H9 (cell line): ENCODE results near the gene DBNDD2. TPM values are rescaled to one million over a fixed set of nuclear protein-coding genes. Genes with fewer than 3 reads are reported as not detected.

Source experiments
- DNase-seq: peaks from one replicate; pipeline ENCODE4 v3.0.0-alpha.2; 2017
- H2AFZ ChIP-seq: one replicate; pipeline ENCODE4 v1.6.1; 2013; ENCODE audit warnings: mild to moderate bottlenecking, low read length, control low read depth, moderate library complexity
- H2AK5ac ChIP-seq: 2 replicates; pipeline ENCODE4 v1.6.1; 2013; ENCODE audit warnings: low read length, control low read depth, mixed read lengths; ENCODE audit not compliant: insufficient read length
- H2BK120ac ChIP-seq: one replicate; pipeline ENCODE4 v1.6.1; 2013; ENCODE audit warnings: low read depth, mild to moderate bottlenecking, low read length, control low read depth, inconsistent platforms; ENCODE audit not compliant: poor library complexity, severe bottlenecking
- H2BK12ac ChIP-seq: 2 replicates; pipeline ENCODE4 v1.6.1; 2013; ENCODE audit warnings: low read length, control low read depth, mixed read lengths, low read depth; ENCODE audit not compliant: insufficient read length
- H2BK15ac ChIP-seq: 2 replicates; pipeline ENCODE4 v1.6.1; 2013; ENCODE audit warnings: low read depth, low read length, control low read depth
- H2BK20ac ChIP-seq: one replicate; pipeline ENCODE4 v1.6.1; 2013; ENCODE audit warnings: low read depth, mild to moderate bottlenecking, low read length, control low read depth, inconsistent platforms; ENCODE audit not compliant: poor library complexity, severe bottlenecking
- H2BK5ac ChIP-seq: 2 replicates; pipeline ENCODE4 v1.6.1; 2013; ENCODE audit warnings: low read length, control low read depth, mixed read lengths; ENCODE audit not compliant: insufficient read length
- H3K14ac ChIP-seq: 2 replicates; pipeline ENCODE4 v1.6.1; 2013; ENCODE audit warnings: low read length, control low read depth; ENCODE audit not compliant: insufficient read depth
- H3K18ac ChIP-seq: 2 replicates; pipeline ENCODE4 v1.6.1; 2013; ENCODE audit warnings: low read depth, mild to moderate bottlenecking, mixed read lengths, low read length, control low read depth; ENCODE audit not compliant: insufficient read length
- H3K23ac ChIP-seq: 2 replicates; pipeline ENCODE4 v1.6.1; 2013; ENCODE audit warnings: low read length, control low read depth, mixed read lengths, low read depth; ENCODE audit not compliant: insufficient read length
- H3K23me2 ChIP-seq: 2 replicates; pipeline ENCODE4 v1.6.1; 2013; ENCODE audit warnings: low read depth, mild to moderate bottlenecking, mixed read lengths, low read length, control low read depth; ENCODE audit not compliant: insufficient read length, poor library complexity, severe bottlenecking
- H3K27ac ChIP-seq: 2 replicates; pipeline ENCODE4 v1.5.1; 2013; ENCODE audit warnings: low read length, control low read depth, mixed read lengths, low read depth; ENCODE audit not compliant: insufficient read length
- H3K27me3 ChIP-seq: 2 replicates; pipeline ENCODE4 v1.6.1; 2013; ENCODE audit warnings: low read length, control low read depth, inconsistent platforms; ENCODE audit not compliant: insufficient read depth
- H3K4ac ChIP-seq: 2 replicates; pipeline ENCODE4 v1.6.1; 2013; ENCODE audit warnings: low read depth, mild to moderate bottlenecking, control low read depth, inconsistent platforms, low read length, moderate library complexity
- H3K4me1 ChIP-seq: 2 replicates; pipeline ENCODE4 v1.6.1; 2013; ENCODE audit warnings: low read length, control low read depth, inconsistent platforms; ENCODE audit not compliant: insufficient read depth
- H3K4me2 ChIP-seq: 2 replicates; pipeline ENCODE4 v1.6.1; 2013; ENCODE audit warnings: low read length, control low read depth, mixed read lengths; ENCODE audit not compliant: insufficient read length, insufficient read depth
- H3K56ac ChIP-seq: 2 replicates; pipeline ENCODE4 v1.6.1; 2013; ENCODE audit warnings: low read depth, mild to moderate bottlenecking, mixed read lengths, low read length, control low read depth; ENCODE audit not compliant: insufficient read length
- H3K79me1 ChIP-seq: 2 replicates; pipeline ENCODE4 v1.6.1; 2013; ENCODE audit warnings: low read depth, mild to moderate bottlenecking, moderate library complexity, low read length, control low read depth, inconsistent platforms; ENCODE audit not compliant: insufficient read depth, poor library complexity, severe bottlenecking
- H3K79me2 ChIP-seq: 2 replicates; pipeline ENCODE4 v1.6.1; 2013; ENCODE audit warnings: low read length, control low read depth, inconsistent platforms; ENCODE audit not compliant: insufficient read depth
- H3K9ac ChIP-seq: 2 replicates; pipeline ENCODE4 v1.6.1; 2013; ENCODE audit warnings: low read length, control low read depth, mixed read lengths; ENCODE audit not compliant: insufficient read length; ENCODE audit errors: extremely low read depth
- H3K9me3 ChIP-seq: one replicate; pipeline ENCODE4 v1.6.1; 2013; ENCODE audit warnings: low read depth, low read length, inconsistent platforms; ENCODE audit not compliant: control insufficient read depth
- H3T11ph ChIP-seq: one replicate; pipeline ENCODE4 v1.6.1; 2013; ENCODE audit warnings: mild to moderate bottlenecking, low read length, control low read depth, inconsistent platforms
- H4K20me1 ChIP-seq: one replicate; pipeline ENCODE4 v1.6.1; 2013; ENCODE audit not compliant: control insufficient read depth, insufficient read length, insufficient read depth
- H4K5ac ChIP-seq: 2 replicates; pipeline ENCODE4 v1.6.1; 2013; ENCODE audit warnings: low read depth, mild to moderate bottlenecking, mixed read lengths, low read length, control low read depth; ENCODE audit not compliant: insufficient read length
- H4K8ac ChIP-seq: replicated peaks from 2 replicates; pipeline ENCODE4 v1.6.1; 2013; ENCODE audit warnings: low read length, control low read depth, mixed read lengths, low read depth; ENCODE audit not compliant: insufficient read length
- H4K91ac ChIP-seq: 2 replicates; pipeline ENCODE4 v1.6.1; 2013; ENCODE audit warnings: low read depth, mild to moderate bottlenecking, moderate library complexity, mixed read lengths, low read length, control low read depth; ENCODE audit not compliant: insufficient read length
- H3K27ac Mint-ChIP-seq, 3 experiments: 2 replicates in 2 of 3; 3 replicates in 1 of 3; pipeline ENCODE4 v1.8.0; 2020 to 2021; ENCODE audit warnings: mixed read lengths in 3 of 3, mild to moderate bottlenecking in 1 of 3, moderate library complexity in 1 of 3
- H3K27me3 Mint-ChIP-seq: 2 replicates; pipeline ENCODE4 v1.8.0; 2021; ENCODE audit warnings: low read depth, mild to moderate bottlenecking, moderate library complexity, mixed read lengths
- H3K36me3 Mint-ChIP-seq, 3 experiments: 2 replicates in 2 of 3; 3 replicates in 1 of 3; pipeline ENCODE4 v1.8.0; 2020 to 2021; ENCODE audit warnings: low read depth in 3 of 3, mixed read lengths in 3 of 3; ENCODE audit not compliant: insufficient read depth in 1 of 3
- H3K4me1 Mint-ChIP-seq, 2 experiments: 2 replicates each; pipeline ENCODE4 v1.8.0; 2020; ENCODE audit warnings: mixed read lengths in 2 of 2
- H3K4me3 Mint-ChIP-seq, 2 experiments: 2 replicates in 1 of 2; 3 replicates in 1 of 2; pipeline ENCODE4 v1.8.0; 2020 to 2021; ENCODE audit warnings: mild to moderate bottlenecking in 2 of 2, mixed read lengths in 2 of 2, moderate library complexity in 1 of 2
- H3K9me3 Mint-ChIP-seq, 2 experiments: 2 replicates in 1 of 2; 3 replicates in 1 of 2; pipeline ENCODE4 v1.8.0; 2020; ENCODE audit warnings: mild to moderate bottlenecking in 2 of 2, mixed read lengths in 2 of 2, moderate library complexity in 1 of 2
- CTCF ChIP-seq: fragments of 200-600 bp; sonication (generic); conservative IDR thresholded peaks from 3 replicates; pipeline ENCODE4 v1.8.0; 2021; ENCODE audit warnings: antibody characterized with exemption, mild to moderate bottlenecking
- WGBS: extraction: QIAGEN DNeasy Blood & Tissue Kit; methylation state at CpG from one replicate; pipeline ENCODE4 v1.1.7; 2013; ENCODE audit warnings: missing lambda C conversion rate, low lambda C conversion rate, mixed read lengths; ENCODE audit not compliant: insufficient read length; ENCODE audit errors: extremely low coverage; 5-methylcytosine and 5-hydroxymethylcytosine counted together
- total RNA-seq: library from RNA; stranded (reverse); gene quantifications from 2 replicates; pipeline ENCODE4 v1.2.1, GENCODE V29; 2021

DBNDD2 gene
- total RNA-seq, 1 experiment from 2014 or later = 39.1 TPM

- no peak overlapping the region for H3T11ph ChIP-seq
- H3K18ac ChIP-seq = no peak overlapping the region
- no peak overlapping the region for H3K4ac ChIP-seq
- Mint-ChIP-seq H3K27me3 (peaks cover 1% of the 10 kb centered on the region), H3K36me3 (peaks cover 6 to 7% (median 7%) of the 10 kb centered on the region in 3 experiments; a peak in 5 of 7 replicates), H3K4me3 (no peak overlapping the region), H3K27ac (no peak overlapping the region), H3K9me3 (peaks cover 14 to 15% of the 10 kb centered on the region in 2 experiments), H3K4me1 (no peaks in the 10 kb centered on the region)
- no peak overlapping the region for H3K9ac ChIP-seq
- no peak for DNase-seq
- no peaks in the 10 kb centered on the region for H3K27me3 ChIP-seq
- H3K27ac ChIP-seq = no peak overlapping the region
- H2AFZ ChIP-seq = no peak overlapping the region
- H3K56ac ChIP-seq = no peak overlapping the region
- H3K79me2 ChIP-seq = no peaks in the 10 kb centered on the region
- H4K8ac ChIP-seq = no peak overlapping the region
- no peak overlapping the region for H3K4me2 ChIP-seq
- no peak overlapping the region for H2BK20ac ChIP-seq
- H4K91ac ChIP-seq = no peak overlapping the region
- TF ChIP-seq CTCF = no peak
- H3K4me1 ChIP-seq = no peaks in the 10 kb centered on the region
- WGBS = no CpG with 5 or more reads among the region's 7 CpGs
- H2BK12ac ChIP-seq = no peak overlapping the region
- no peaks in the 10 kb centered on the region for H3K79me1 ChIP-seq
- H4K20me1 ChIP-seq = no peaks in the 10 kb centered on the region
- H3K9me3 ChIP-seq = no peaks in the 10 kb centered on the region
- no peak overlapping the region for H3K14ac ChIP-seq
- no peaks in the 10 kb centered on the region for H3K23me2 ChIP-seq
- H2AK5ac ChIP-seq = no peak overlapping the region
- H2BK15ac ChIP-seq = no peak overlapping the region
- H4K5ac ChIP-seq = no peak overlapping the region
- H3K23ac ChIP-seq = no peak overlapping the region
- no peak overlapping the region for H2BK120ac ChIP-seq
- H2BK5ac ChIP-seq = no peak overlapping the region
These were observed 13.0 kb upstream of the DBNDD2 start for GRCh38 chr20:45395114-45395415.
